Activated CD8-positive, alpha-beta T cell treated with anti-CD3 and anti-CD28 coated beads for 36 hours (primary cell): Measurements from ENCODE around the gene HLF. TPM values are rescaled to one million over a fixed set of nuclear protein-coding genes. Genes with fewer than 3 reads are reported as not detected.

Experiments used
- ATAC-seq: fragments of 200-7000 bp; cut with Tn5 transposase; one replicate; pipeline ENCODE4 v1.10.0; 2021; ENCODE audit warnings: mild to moderate bottlenecking, moderate library complexity
- CTCF ChIA-PET: fragments of 350-600 bp; sonication (Branson Sonifier 250); formaldehyde crosslinking; loops from one replicate; lab custom pipeline; 2021; ENCODE audit warnings: antibody characterized with exemption; lab: Charles Lee
- POLR2A ChIA-PET: fragments of 350-600 bp; sonication (Branson Sonifier 250); formaldehyde crosslinking; loops from one replicate; lab custom pipeline; 2021; ENCODE audit warnings: antibody characterized with exemption; lab: Charles Lee
- DNase-seq: peaks from one replicate; pipeline ENCODE4 v3.0.0-alpha.2; 2020
- H3K27ac Mint-ChIP-seq: one replicate; pipeline ENCODE4 v1.8.0; 2021; ENCODE audit warnings: mild to moderate bottlenecking, mixed read lengths
- H3K27me3 Mint-ChIP-seq: one replicate; pipeline ENCODE4 v1.8.0; 2021; ENCODE audit warnings: mixed read lengths
- H3K36me3 Mint-ChIP-seq: one replicate; pipeline ENCODE4 v1.8.0; 2021; ENCODE audit warnings: low read depth, mixed read lengths
- H3K4me1 Mint-ChIP-seq: one replicate; pipeline ENCODE4 v1.8.0; 2021; ENCODE audit warnings: low read depth, mixed read lengths
- H3K4me3 Mint-ChIP-seq: one replicate; pipeline ENCODE4 v1.8.0; 2021; ENCODE audit warnings: mild to moderate bottlenecking, moderate library complexity, mixed read lengths
- H3K9me3 Mint-ChIP-seq: one replicate; pipeline ENCODE4 v1.8.0; 2021; ENCODE audit warnings: mixed read lengths
- CTCF ChIP-seq: fragments of 200-600 bp; IDR thresholded peaks from one replicate; pipeline ENCODE4 v1.8.0; 2022; ENCODE audit warnings: antibody characterized with exemption, mild to moderate bottlenecking
- intact Hi-C: fragments of 100-400 bp; cut with micrococcal nuclease; formaldehyde crosslinking; loops from one replicate; pipeline ENCODE4 v1.10.0; 2022
- total RNA-seq, 2 experiments: library from RNA; stranded (reverse); gene quantifications; one replicate each; pipeline ENCODE4 v1.2.3, GENCODE V29; 2021

The HLF gene
- total RNA-seq, 2 experiments from 2014 or later = 0.25 to 0.72 TPM

GRCh38 chr17:55285340-55286301 is 20.9 kb downstream of the HLF start:
- intact Hi-C loops = no loop called here
- Mint-ChIP-seq H3K27me3 (peaks cover 3% of the 10 kb centered on the region), H3K27ac (no peak overlapping the region), H3K4me3 (no peak overlapping the region), H3K9me3 (no peaks in the 10 kb centered on the region), H3K36me3 (no peaks in the 10 kb centered on the region), H3K4me1 (peaks cover 2% of the 10 kb centered on the region)
- ChIA-PET CTCF (interaction anchor here (0.9 to 1.7 kb wide), 3 partner anchors 9 to 72 kb away, joined by 3 to 5 read pairs (median 3); no protein-coding TSS in a partner anchor), POLR2A (no interaction called here)
- no peak for TF ChIP-seq CTCF
- DNase-seq = no peak
- ATAC-seq = no peak

GRCh38 chr17:55286681-55287589 is 22.2 kb downstream of the HLF start:
- H3K27me3 Mint-ChIP-seq = peaks cover 3% of the 10 kb centered on the region
- no peak for DNase-seq
- no peak overlapping the region for H3K27ac Mint-ChIP-seq
- POLR2A ChIA-PET = no interaction called here
- no peaks in the 10 kb centered on the region for H3K9me3 Mint-ChIP-seq
- no peak overlapping the region for H3K4me3 Mint-ChIP-seq
- no peak for TF ChIP-seq CTCF
- peaks cover 2% of the 10 kb centered on the region for H3K4me1 Mint-ChIP-seq
- CTCF ChIA-PET = no interaction called here
- intact Hi-C loops = no loop called here
- ATAC-seq = no peak
- H3K36me3 Mint-ChIP-seq = no peaks in the 10 kb centered on the region

- ChIA-PET CTCF (no interaction called here), POLR2A (interaction anchor here (0.6 kb wide), 1 partner anchor 580 kb away, joined by 3 read pairs; no protein-coding TSS in a partner anchor)
- no peak for TF ChIP-seq CTCF
- no peak for ATAC-seq
- Mint-ChIP-seq H3K27ac (no peak overlapping the region), H3K4me3 (no peak overlapping the region), H3K4me1 (peaks cover 2% of the 10 kb centered on the region), H3K36me3 (no peaks in the 10 kb centered on the region), H3K27me3 (no peaks in the 10 kb centered on the region), H3K9me3 (no peaks in the 10 kb centered on the region)
- intact Hi-C loops = no loop called here
- DNase-seq = no peak
These were observed 23.8 kb downstream of the HLF start for GRCh38 chr17:55288356-55289105.

- intact Hi-C loops = no loop called here
- POLR2A ChIA-PET = interaction anchor here (0.6 kb wide), 1 partner anchor 580 kb away, joined by 3 read pairs; no protein-coding TSS in a partner anchor
- no peak overlapping the region for H3K27ac Mint-ChIP-seq
- H3K4me3 Mint-ChIP-seq = no peak overlapping the region
- no peaks in the 10 kb centered on the region for H3K27me3 Mint-ChIP-seq
- no peak for ATAC-seq
- H3K4me1 Mint-ChIP-seq = peaks cover 2% of the 10 kb centered on the region
- no peak for DNase-seq
- no peaks in the 10 kb centered on the region for H3K9me3 Mint-ChIP-seq
- CTCF ChIA-PET = no interaction called here
- no peaks in the 10 kb centered on the region for H3K36me3 Mint-ChIP-seq
- no peak for TF ChIP-seq CTCF
These were observed 24.3 kb downstream of the HLF start for GRCh38 chr17:55289106-55289446.
